ENCODE measurements around the gene DUSP7. TPM values are rescaled to one million over a fixed set of nuclear protein-coding genes. Genes with fewer than 3 reads are reported as not detected.

Gene DUSP7
- polyA plus RNA-seq, 3 donors = 16.6 to 20.7 (median 17.5) TPM

- no peak for DNase-seq
These were observed 40.7 kb downstream of the DUSP7 start for GRCh38 chr3:52015438-52016228.

- DNase-seq = no peak
These were observed 41.8 kb downstream of the DUSP7 start for GRCh38 chr3:52014613-52015012.

- DNase-seq = no peak
These were observed 42.4 kb downstream of the DUSP7 start for GRCh38 chr3:52013802-52014598.

- DNase-seq = no peak
These were observed 43.7 kb downstream of the DUSP7 start for GRCh38 chr3:52012699-52013098.

GRCh38 chr3:52010431-52010830 lies 45.9 kb downstream of the DUSP7 start:
- no peak for DNase-seq

- no peak for DNase-seq
These were observed 49.1 kb downstream of the DUSP7 start for GRCh38 chr3:52007291-52007690.

- DNase-seq = no peak
These were observed 49.6 kb downstream of the DUSP7 start for GRCh38 chr3:52006820-52007133.

- DNase-seq = no peak
These were observed 50.2 kb downstream of the DUSP7 start for GRCh38 chr3:52006017-52006819.

GRCh38 chr3:52005571-52005986 lies 50.8 kb downstream of the DUSP7 start:
- DNase-seq = peak; percentile 82

GRCh38 chr3:52004906-52005395 lies 51.4 kb downstream of the DUSP7 start:
- DNase-seq = no peak

- peak; percentile 64 for DNase-seq
These were observed 52.1 kb downstream of the DUSP7 start for GRCh38 chr3:52004163-52004787.

- DNase-seq = no peak
These were observed 53.6 kb downstream of the DUSP7 start for GRCh38 chr3:52002748-52003147.

- peak; percentile 81 for DNase-seq
These were observed 54.9 kb downstream of the DUSP7 start for GRCh38 chr3:52001443-52001974.

- no peak for DNase-seq
These were observed 56.5 kb downstream of the DUSP7 start for GRCh38 chr3:51999846-52000245.

Other genes starting within 250 kb of the DUSP7 start
- not detected for gene IQCF2, start 195.0 kb downstream of the DUSP7 start, polyA plus RNA-seq (ENCODE audit: insufficient read length in 3 of 3)
- not detected for gene IQCF5, start 181.0 kb downstream of the DUSP7 start, polyA plus RNA-seq (ENCODE audit: insufficient read length in 3 of 3)
- gene IQCF1, start 153.2 kb downstream of the DUSP7 start, polyA plus RNA-seq (ENCODE audit: insufficient read length in 3 of 3) = not detected
- gene RRP9, start 114.7 kb downstream of the DUSP7 start, polyA plus RNA-seq (ENCODE audit: insufficient read length in 3 of 3) = 10 to 100 TPM; 22.1 to 22.8 (median 22.6) TPM
- gene PARP3, start 114.2 kb downstream of the DUSP7 start, polyA plus RNA-seq (ENCODE audit: insufficient read length in 3 of 3) = 10 to 100 TPM; 17.6 to 23.3 (median 20.2) TPM
- under 1 TPM; 0.64 to 0.77 (median 0.74) TPM for gene GPR62, start 101.2 kb downstream of the DUSP7 start, polyA plus RNA-seq (ENCODE audit: insufficient read length in 3 of 3)
- gene PCBP4, start 89.1 kb downstream of the DUSP7 start, polyA plus RNA-seq (ENCODE audit: insufficient read length in 3 of 3) = 10 to 100 TPM; 64.2 to 79.1 (median 73.4) TPM
- 10 to 100 TPM; 81.3 to 92.2 (median 91.9) TPM for gene ABHD14B, start 82.5 kb downstream of the DUSP7 start, polyA plus RNA-seq (ENCODE audit: insufficient read length in 3 of 3)
- gene ABHD14A, start 81.5 kb downstream of the DUSP7 start, polyA plus RNA-seq (ENCODE audit: insufficient read length in 3 of 3) = 10 to 100 TPM; 22.8 to 31.8 (median 26.8) TPM
- gene ACY1, start 73.0 kb downstream of the DUSP7 start, polyA plus RNA-seq (ENCODE audit: insufficient read length in 3 of 3) = 100 to 1,000 TPM; 120 to 128 (median 127) TPM
- gene RPL29, start 60.7 kb downstream of the DUSP7 start, polyA plus RNA-seq (ENCODE audit: insufficient read length in 3 of 3) = 1,000 to 10,000 TPM; 1,596 to 1,901 (median 1,807) TPM
- gene POC1A, start 97.9 kb upstream of the DUSP7 start, polyA plus RNA-seq (ENCODE audit: insufficient read length in 3 of 3) = 1 to 10 TPM; 8.9 to 9.4 (median 9.0) TPM
- gene ALAS1, start 141.6 kb upstream of the DUSP7 start, polyA plus RNA-seq (ENCODE audit: insufficient read length in 3 of 3) = 10 to 100 TPM; 47.1 to 54.5 (median 48.8) TPM
- gene TLR9, start 169.1 kb upstream of the DUSP7 start, polyA plus RNA-seq (ENCODE audit: insufficient read length in 3 of 3) = under 1 TPM; 0.09 to 0.36 (median 0.28) TPM
- 10 to 100 TPM; 29.6 to 38.3 (median 35.9) TPM for gene TWF2, start 182.6 kb upstream of the DUSP7 start, polyA plus RNA-seq (ENCODE audit: insufficient read length in 3 of 3)
- gene PPM1M, start 189.2 kb upstream of the DUSP7 start, polyA plus RNA-seq (ENCODE audit: insufficient read length in 3 of 3) = 10 to 100 TPM; 18.1 to 19.9 (median 19.0) TPM
- gene WDR82, start 222.1 kb upstream of the DUSP7 start, polyA plus RNA-seq (ENCODE audit: insufficient read length in 3 of 3) = 10 to 100 TPM; 92.6 to 93.6 (median 92.9) TPM
- gene GLYCTK, start 231.3 kb upstream of the DUSP7 start, polyA plus RNA-seq (ENCODE audit: insufficient read length in 3 of 3) = 10 to 100 TPM; 44.4 to 49.3 (median 45.8) TPM

Measured in renal pelvis (tissue), 4 donors.